Glomerular visceral epithelial cell (primary cell): Measurements from ENCODE around the gene ADAMTSL4.

Experiments used
- DNase-seq: peaks from one replicate; pipeline ENCODE4 v3.0.0-alpha.2; 2016; ENCODE audit errors: extremely low spot score

The ADAMTSL4 gene

GRCh38 chr1:150548632-150549495, at the start of gene ADAMTSL4:
Gene ADAMTSL4, plus strand, starts transcription at chr1:150549408. Its CDS starts 2,881 bp downstream, at chr1:150552289.
- peak; percentile 80 for DNase-seq

GRCh38 chr1:150505431-150505830, 43.8 kb upstream of the ADAMTSL4 start:
- DNase-seq, result no peak

GRCh38 chr1:150507912-150508864, 41.0 kb upstream of the ADAMTSL4 start, which contains the start of gene ECM1:
Gene ECM1, plus strand, starts transcription at chr1:150508109. Its CDS starts 101 bp downstream, at chr1:150508210.
- peak; percentile 85 for DNase-seq

DNA sequence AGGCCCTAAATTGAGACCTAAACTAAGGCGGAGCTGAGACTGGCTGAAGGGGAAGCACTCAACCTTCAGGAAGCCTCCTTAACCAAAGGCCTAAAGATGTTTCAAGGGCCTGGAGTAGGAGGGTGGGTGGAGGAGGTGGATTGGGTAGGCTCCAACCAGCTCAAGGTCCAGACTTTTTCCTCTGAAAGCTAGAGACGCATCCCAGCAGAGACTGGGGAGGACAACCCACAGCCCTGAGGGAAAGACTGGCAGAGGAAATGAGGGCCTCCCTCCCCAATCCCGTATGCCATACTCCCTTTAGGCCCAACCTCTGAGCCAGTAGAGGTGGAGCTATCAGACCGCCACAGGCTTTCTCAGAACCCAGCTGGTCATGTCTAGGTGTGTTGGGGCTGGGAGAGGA, 40.2 kb upstream of the ADAMTSL4 start:
- no peak for DNase-seq

- no peak for DNase-seq
Observed at GRCh38 chr1:150511551-150511950, 37.7 kb upstream of the ADAMTSL4 start.

- DNase-seq, result no peak
Observed at GRCh38 chr1:150511985-150512660, 37.1 kb upstream of the ADAMTSL4 start.

- no peak for DNase-seq
Observed at GRCh38 chr1:150512846-150513245, 36.4 kb upstream of the ADAMTSL4 start.

- DNase-seq, result no peak
Observed at GRCh38 chr1:150513351-150513791, 35.8 kb upstream of the ADAMTSL4 start.

DNA sequence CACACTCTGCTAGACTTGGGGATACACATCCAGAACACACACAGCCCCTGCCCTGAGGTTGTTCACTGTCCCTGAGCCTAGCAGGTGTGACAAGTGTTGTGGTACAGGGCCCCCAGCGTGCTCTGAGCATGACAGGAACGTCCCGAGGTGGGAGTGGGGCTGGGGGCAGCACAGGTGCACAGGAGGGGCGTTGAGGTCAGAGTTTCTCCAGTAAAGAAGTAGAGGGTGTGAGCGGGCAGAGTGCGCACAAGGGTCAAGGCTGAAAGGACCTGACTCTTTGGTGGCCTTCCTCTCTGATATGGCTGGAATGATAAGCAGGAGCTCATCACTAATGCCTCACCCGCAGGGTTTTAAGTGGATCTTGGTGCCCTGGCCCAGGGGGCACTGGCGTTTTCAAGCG, 34.9 kb upstream of the ADAMTSL4 start:
- DNase-seq, result no peak

GRCh38 chr1:150514913-150515327, 34.3 kb upstream of the ADAMTSL4 start:
- DNase-seq, result no peak

GRCh38 chr1:150515328-150516049, 33.7 kb upstream of the ADAMTSL4 start, which contains the start of gene FALEC:
Gene FALEC, plus strand, starts transcription at chr1:150515752.
- peak; percentile 98 for DNase-seq

GRCh38 chr1:150516050-150516591, 33.1 kb upstream of the ADAMTSL4 start:
- no peak for DNase-seq

DNA sequence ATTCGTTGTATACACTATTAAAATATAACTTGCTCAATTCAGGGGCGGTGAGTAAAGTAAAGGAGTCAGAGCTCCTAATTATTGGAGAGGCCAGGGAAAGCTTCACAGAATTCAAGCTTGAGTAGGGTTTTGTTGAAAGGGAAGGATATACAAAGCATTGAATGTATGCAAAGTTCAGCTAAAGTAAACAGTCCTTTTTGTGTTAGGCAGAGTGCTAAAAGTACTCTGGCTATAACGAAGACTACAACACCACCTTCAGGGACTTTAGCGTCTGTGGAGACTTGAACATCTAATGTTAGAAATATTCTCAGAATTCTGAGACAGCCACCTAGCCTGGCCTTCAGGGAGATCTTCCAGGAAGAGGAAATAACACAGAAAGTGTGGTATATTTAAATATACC, 32.6 kb upstream of the ADAMTSL4 start:
- DNase-seq, result peak; percentile 18

DNA sequence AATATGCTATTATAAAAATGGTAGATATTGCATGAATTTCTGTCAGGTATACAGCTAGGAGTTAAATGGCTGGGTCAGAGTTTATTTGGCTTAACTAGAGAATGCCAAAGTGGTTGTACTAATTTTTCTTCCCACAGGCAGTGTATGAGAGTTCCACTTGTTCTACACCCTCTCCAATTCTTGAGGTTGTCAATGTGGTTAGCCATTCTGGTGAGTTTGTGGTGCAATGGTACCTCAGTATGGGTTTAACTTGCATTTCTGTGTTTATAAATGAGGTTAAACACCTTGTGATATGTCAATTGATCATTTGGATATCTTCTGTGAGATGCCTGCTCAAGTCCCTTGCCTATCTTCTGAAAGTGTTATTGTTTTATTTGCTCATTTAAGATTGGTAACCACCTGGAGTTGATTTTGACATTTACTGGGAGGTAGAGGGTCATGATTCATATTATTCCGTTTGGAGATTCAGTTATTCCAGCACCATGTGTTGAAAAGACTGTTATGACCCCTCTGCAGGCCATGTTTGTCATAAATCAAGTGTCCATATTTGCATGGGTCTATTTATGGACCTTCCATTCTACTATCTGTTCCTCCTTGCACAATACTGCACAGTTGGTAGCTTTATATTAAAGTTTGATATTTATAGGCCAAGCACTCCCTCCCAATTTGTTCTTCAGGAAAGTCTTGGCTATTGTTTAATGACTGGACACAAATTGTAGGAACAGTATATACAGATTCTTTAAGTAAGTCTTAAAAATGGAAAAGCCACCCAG, 27.8 kb upstream of the ADAMTSL4 start:
- DNase-seq, result no peak

DNA sequence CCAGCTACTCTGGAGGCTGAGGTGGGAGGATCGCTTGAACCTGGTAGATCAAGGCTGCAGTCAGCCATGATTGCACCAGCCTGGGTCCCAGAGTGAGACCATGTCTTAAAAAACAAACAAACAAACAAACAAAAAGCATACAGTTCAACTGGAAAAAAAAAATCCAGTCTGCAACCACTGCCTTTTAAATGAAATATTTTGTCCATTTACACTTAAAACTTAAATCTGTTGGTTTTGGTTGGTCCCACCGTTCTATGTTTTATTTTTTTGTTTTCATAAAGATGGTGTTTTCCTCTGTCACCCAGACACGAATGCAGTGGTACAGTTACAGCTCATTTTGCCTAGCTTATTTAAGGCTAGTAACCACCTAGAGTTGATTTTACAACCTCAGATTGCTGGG, 23.9 kb upstream of the ADAMTSL4 start:
- no peak for DNase-seq

GRCh38 chr1:150528196-150528595, 21.0 kb upstream of the ADAMTSL4 start:
- DNase-seq, result no peak

GRCh38 chr1:150529017-150529416, 20.2 kb upstream of the ADAMTSL4 start:
- peak; percentile 59 for DNase-seq

GRCh38 chr1:150530491-150531159, 18.6 kb upstream of the ADAMTSL4 start:
- no peak for DNase-seq

DNA sequence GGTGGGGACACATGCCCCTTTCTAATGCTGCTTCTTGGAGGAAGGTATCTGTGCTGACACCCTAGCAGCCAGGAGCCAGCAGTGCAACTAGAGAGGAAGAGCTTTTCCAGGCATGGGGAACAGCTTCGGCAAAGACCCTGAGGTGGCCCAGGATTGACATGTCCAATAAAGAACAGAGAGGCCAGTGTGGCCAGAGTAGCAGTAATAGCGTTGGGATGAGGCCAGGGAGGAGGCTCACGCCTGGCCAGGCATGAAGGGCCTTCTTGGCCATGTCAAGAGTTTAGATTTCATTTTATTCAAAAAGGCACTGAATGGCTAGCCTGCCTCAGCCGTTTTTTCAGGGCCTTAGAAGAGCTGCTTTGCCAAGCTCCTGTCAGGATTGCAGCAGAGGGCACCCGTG, 16.3 kb upstream of the ADAMTSL4 start:
- DNase-seq, result no peak
